Measurements from ENCODE around the gene PYCR2. TPM values are rescaled to one million over a fixed set of nuclear protein-coding genes. Genes with fewer than 3 reads are reported as not detected.

Gene PYCR2
- total RNA-seq, 2 experiments from 2014 or later: 136 to 181 TPM

GRCh38 chr1:225915538-225915991, 8.5 kb downstream of the PYCR2 start:
- CTCF ChIA-PET (ENCODE audit: unreplicated experiment): no interaction called here
- Histone ChIP-seq H3K4me2 (ENCODE audit: low read length) (no peak overlapping the region), H3K9me2 (ENCODE audit: insufficient read depth, low read length) (no peaks in the 10 kb centered on the region), H3K9me3 (ENCODE audit: low read length) (no peaks in the 10 kb centered on the region), H4K20me1 (ENCODE audit: insufficient read depth, low read length) (no peaks in the 10 kb centered on the region), H3K4me3 (ENCODE audit: low read depth, low read length, poor library complexity, severe bottlenecking) (no peak overlapping the region), H2AFZ (ENCODE audit: low read length) (no peak overlapping the region), H3K36me3 (ENCODE audit: insufficient read depth, low read length) (peaks cover 40% of the 10 kb centered on the region), H3K27ac (ENCODE audit: low read depth, low read length, poor library complexity, severe bottlenecking) (no peak overlapping the region), H3K4me1 (ENCODE audit: insufficient read depth, low read length, poor library complexity, severe bottlenecking) (peaks cover 10% of the 10 kb centered on the region), H3K79me2 (ENCODE audit: insufficient read depth, low read depth, low read length) (peaks cover under 1% of the 10 kb centered on the region; the same call in 1 of the 2 replicates)
- intact Hi-C loops (cut with micrococcal nuclease; ENCODE audit: unreplicated experiment): no loop called here
- DNase-seq (ENCODE audit: low spot score): no peak
- POLR2A ChIA-PET: no interaction called here
- TF ChIP-seq, protein P1, sequence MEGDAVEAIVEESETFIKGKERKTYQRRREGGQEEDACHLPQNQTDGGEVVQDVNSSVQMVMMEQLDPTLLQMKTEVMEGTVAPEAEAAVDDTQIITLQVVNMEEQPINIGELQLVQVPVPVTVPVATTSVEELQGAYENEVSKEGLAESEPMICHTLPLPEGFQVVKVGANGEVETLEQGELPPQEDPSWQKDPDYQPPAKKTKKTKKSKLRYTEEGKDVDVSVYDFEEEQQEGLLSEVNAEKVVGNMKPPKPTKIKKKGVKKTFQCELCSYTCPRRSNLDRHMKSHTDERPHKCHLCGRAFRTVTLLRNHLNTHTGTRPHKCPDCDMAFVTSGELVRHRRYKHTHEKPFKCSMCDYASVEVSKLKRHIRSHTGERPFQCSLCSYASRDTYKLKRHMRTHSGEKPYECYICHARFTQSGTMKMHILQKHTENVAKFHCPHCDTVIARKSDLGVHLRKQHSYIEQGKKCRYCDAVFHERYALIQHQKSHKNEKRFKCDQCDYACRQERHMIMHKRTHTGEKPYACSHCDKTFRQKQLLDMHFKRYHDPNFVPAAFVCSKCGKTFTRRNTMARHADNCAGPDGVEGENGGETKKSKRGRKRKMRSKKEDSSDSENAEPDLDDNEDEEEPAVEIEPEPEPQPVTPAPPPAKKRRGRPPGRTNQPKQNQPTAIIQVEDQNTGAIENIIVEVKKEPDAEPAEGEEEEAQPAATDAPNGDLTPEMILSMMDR (conservative IDR thresholded peaks at IDR 0.05; ENCODE audit: low read length): no peak
- TF ChIP-seq EZH2phosphoT487 (IDR thresholded peaks at IDR 0.05; ENCODE audit: borderline replicate concordance, low read depth, low read length): no peak
- BruUV-seq (replicated peaks): no TSS peak

GRCh38 chr1:225914947-225915346, 9.1 kb downstream of the PYCR2 start:
- H3K27ac ChIP-seq (ENCODE audit: low read depth, low read length, poor library complexity, severe bottlenecking): no peak overlapping the region
- TF ChIP-seq, protein P1 (conservative IDR thresholded peaks at IDR 0.05; ENCODE audit: low read length): no peak
- TF ChIP-seq EZH2phosphoT487 (IDR thresholded peaks at IDR 0.05; ENCODE audit: borderline replicate concordance, low read depth, low read length): no peak
- H3K4me2 ChIP-seq (ENCODE audit: low read length): no peak overlapping the region
- intact Hi-C loops (cut with micrococcal nuclease; ENCODE audit: unreplicated experiment): no loop called here
- no peak overlapping the region for H2AFZ ChIP-seq (ENCODE audit: low read length)
- H3K36me3 ChIP-seq (ENCODE audit: insufficient read depth, low read length): peaks cover 34% of the 10 kb centered on the region
- ChIA-PET POLR2A (interaction anchor here (1.1 kb wide), 1 partner anchor 9 kb away, joined by 5 read pairs; the partner anchor contains the start of gene PYCR2), CTCF (ENCODE audit: unreplicated experiment) (no interaction called here)
- no peak overlapping the region for H3K4me3 ChIP-seq (ENCODE audit: low read depth, low read length, poor library complexity, severe bottlenecking)
- H3K4me1 ChIP-seq (ENCODE audit: insufficient read depth, low read length, poor library complexity, severe bottlenecking): peaks cover 10% of the 10 kb centered on the region
- no peak for DNase-seq (ENCODE audit: low spot score)
- no peaks in the 10 kb centered on the region for H3K9me2 ChIP-seq (ENCODE audit: insufficient read depth, low read length)
- no peaks in the 10 kb centered on the region for H3K9me3 ChIP-seq (ENCODE audit: low read length)
- BruUV-seq (replicated peaks): no TSS peak
- H4K20me1 ChIP-seq (ENCODE audit: insufficient read depth, low read length): no peaks in the 10 kb centered on the region
- no peaks in the 10 kb centered on the region for H3K79me2 ChIP-seq (ENCODE audit: insufficient read depth, low read depth, low read length)

DNA sequence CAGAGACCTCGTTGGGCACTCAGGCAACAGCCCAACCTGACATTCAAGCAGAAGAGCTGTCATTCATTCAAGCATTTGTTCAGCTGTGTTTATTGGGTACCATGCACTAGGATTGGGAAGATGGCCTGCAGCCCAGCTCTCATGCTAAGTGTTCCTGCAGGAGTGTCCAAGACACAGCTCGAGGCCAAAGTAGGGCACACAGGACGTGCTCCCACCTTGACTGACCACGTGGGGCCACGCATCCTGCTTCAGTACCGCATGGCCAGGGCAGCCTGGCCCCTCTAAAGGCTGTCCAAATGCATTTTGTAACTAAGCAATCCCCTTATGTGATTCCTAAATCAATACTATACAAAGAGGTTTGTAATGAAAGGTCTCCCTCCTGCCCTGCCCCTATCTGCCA, 9.7 kb downstream of the PYCR2 start:
- H3K4me1 ChIP-seq (ENCODE audit: insufficient read depth, low read length, poor library complexity, severe bottlenecking): peaks cover 14% of the 10 kb centered on the region
- no TSS peak for BruUV-seq (replicated peaks)
- intact Hi-C loops (cut with micrococcal nuclease; ENCODE audit: unreplicated experiment): no loop called here
- no peaks in the 10 kb centered on the region for H3K9me3 ChIP-seq (ENCODE audit: low read length)
- no peak overlapping the region for H3K27ac ChIP-seq (ENCODE audit: low read depth, low read length, poor library complexity, severe bottlenecking)
- peaks cover 28% of the 10 kb centered on the region for H3K36me3 ChIP-seq (ENCODE audit: insufficient read depth, low read length)
- ChIA-PET POLR2A (interaction anchor here (1.1 kb wide), 1 partner anchor 9 kb away, joined by 5 read pairs; the partner anchor contains the start of gene PYCR2), CTCF (ENCODE audit: unreplicated experiment) (no interaction called here)
- H3K79me2 ChIP-seq (ENCODE audit: insufficient read depth, low read depth, low read length): no peaks in the 10 kb centered on the region
- H4K20me1 ChIP-seq (ENCODE audit: insufficient read depth, low read length): no peaks in the 10 kb centered on the region
- no peaks in the 10 kb centered on the region for H3K9me2 ChIP-seq (ENCODE audit: insufficient read depth, low read length)
- no peak overlapping the region for H2AFZ ChIP-seq (ENCODE audit: low read length)
- no peak for DNase-seq (ENCODE audit: low spot score)
- no peak for TF ChIP-seq EZH2phosphoT487 (IDR thresholded peaks at IDR 0.05; ENCODE audit: borderline replicate concordance, low read depth, low read length)
- TF ChIP-seq, protein P1 (conservative IDR thresholded peaks at IDR 0.05; ENCODE audit: low read length): no peak
- no peak overlapping the region for H3K4me2 ChIP-seq (ENCODE audit: low read length)
- H3K4me3 ChIP-seq (ENCODE audit: low read depth, low read length, poor library complexity, severe bottlenecking): no peak overlapping the region
